GM21423 (cell line): ENCODE data around the gene PPIE.

ENCODE experiments used
- ATAC-seq: cut with Tn5 transposase; IDR thresholded peaks from one replicate; pipeline ENCODE4 v1.9.1; 2021; ENCODE audit warnings: mild to moderate bottlenecking, moderate library complexity; ENCODE audit not compliant: unreplicated experiment

PPIE gene

DNA sequence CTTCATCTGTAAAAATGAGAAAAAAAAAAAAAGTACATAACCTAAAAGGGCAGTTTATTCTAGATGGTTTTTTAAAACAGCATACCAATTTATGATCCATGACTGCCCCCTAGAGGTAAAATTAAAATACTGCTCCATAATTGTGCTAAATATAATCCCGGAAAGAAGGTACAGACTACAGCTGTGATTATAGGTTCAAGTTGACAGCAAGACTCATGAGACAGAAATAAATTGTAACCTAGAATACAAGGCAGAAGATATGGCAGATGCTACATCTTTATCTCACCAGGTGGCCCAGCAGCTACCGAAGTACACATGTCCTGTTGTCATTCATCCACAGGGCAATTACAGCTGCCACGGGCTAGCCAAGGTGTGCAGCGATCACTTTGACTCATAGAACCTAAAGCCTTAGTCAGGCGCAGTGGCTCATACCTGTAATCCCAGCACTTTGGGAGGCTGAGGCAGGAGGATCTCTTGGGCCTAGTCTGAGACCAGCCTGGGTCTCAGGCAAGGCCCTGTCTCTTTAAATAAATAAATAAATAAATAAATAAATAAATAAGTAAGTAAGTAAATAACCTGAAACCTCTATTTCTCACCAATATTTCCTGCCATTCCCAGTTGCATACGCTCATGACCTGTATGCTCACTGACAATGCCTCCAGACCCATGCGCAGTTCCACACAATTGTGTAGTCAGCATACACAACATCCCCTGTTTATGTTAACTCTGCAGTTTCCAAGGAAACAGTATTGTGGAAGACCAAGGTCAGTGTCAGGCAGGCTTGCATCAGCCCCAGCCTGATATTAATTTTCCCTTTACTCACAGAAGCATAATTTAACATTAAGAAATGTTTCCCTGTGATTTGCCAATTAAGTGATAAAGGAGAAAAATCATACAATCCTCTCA, 18.3 kb upstream of the PPIE start:
- ATAC-seq: no peak

DNA sequence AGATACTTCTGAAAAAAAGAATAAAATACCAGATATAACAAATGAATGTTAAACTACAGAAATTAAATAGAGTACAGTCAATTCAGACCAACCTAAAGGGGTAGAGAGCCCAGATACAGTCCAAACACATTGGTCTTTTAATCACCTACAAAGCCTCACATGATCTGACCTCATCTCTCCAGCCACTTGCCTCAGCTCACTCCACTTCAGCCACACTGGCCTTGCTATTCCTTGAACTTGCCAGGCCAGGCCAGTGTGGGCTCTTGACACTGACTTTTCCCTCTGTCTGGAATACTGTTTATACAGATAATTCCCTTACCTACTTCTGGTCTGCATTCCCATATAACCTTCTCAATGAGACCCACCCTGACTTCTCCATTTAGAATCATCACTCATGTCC, 17.0 kb upstream of the PPIE start:
- ATAC-seq: no peak

DNA sequence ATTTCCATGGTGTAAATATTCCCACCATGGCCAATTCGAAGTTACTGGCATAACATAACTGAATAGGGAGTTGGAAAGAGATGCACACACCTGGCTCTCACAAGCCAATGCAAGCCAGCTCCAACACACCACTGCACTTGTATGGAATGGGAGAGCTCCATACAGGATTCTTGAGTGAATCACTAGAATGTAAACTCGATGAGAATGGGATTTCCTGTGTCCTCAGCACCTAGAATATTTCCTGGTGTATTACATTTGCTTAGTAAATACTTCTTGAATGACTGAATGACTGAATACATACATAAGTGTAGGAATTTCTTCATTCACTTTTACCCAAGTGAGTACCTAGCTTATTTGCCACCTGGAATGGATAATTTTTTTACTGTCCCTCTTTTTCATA, 16.2 kb upstream of the PPIE start:
- no peak for ATAC-seq

DNA sequence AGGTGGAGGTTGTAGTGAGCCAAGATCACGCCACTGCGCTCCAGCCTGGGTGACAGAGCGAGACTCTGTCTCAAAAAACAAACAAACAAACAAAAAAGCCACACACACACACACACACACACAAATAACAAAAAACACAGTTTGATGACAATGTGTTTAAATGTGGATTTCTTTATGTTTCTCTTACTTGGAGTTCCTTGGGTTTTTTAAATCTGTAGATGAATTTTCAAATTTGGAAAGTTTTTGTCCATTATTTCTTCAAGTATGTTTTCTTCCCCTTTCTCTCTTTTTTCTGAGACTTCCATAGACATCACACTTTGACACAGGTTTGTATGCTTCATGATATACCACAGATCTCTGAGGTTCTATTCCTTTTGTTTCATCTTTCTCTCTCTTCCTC, 12.1 kb upstream of the PPIE start:
- ATAC-seq: no peak

DNA sequence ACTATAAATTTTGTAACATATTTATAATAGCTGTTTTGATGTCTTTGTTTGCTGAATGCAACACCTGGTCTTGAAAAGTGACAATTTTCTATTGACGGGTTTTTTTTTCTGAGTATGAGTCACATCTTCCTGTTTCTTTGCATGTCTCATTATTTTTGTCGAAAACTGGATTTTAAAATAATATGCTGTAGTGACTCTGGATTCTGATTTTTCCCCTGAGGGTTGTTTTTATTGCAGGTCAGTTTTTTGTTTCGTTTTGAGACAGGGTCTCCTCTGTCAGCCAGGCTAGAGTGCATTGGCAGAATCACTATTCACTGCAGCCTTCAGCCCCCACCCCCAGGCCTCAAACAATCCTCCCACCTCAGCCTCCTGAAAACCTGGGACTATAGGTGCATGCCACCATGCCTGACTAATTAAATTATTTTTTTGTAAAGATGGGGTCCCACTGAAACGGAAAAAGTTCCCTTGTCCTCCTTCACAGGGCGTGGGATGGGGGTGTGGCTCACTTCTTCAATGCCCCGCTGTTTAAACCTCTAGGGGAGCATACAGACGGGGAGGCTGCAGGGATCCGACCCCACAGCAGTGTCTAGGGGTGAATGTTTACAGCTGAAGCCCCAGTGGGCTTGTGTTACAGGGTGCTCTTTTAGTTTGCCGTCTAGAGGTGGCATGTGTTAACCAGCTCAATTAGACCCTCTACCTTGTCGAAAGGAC, 11.3 kb upstream of the PPIE start:
- ATAC-seq: no peak

DNA sequence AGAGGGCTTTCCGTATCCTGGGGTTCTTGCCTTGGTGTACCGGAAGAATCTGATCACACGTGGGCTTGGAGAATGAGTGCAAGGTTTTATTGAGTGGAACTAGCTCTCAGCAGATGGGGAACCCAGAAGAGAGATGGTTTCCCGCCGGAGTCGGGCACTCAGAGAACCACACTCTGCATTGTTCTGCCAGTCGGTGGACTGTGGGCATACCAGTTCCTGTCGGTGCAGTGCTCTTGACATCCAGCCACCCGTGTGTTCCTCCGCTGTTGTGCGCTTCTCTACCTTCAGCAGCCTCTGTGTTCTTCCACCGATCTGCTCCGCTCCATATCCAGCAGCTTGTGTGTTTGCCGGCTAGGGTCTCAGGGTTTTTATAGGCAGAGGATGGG, 10.8 kb upstream of the PPIE start:
- ATAC-seq: no peak

DNA sequence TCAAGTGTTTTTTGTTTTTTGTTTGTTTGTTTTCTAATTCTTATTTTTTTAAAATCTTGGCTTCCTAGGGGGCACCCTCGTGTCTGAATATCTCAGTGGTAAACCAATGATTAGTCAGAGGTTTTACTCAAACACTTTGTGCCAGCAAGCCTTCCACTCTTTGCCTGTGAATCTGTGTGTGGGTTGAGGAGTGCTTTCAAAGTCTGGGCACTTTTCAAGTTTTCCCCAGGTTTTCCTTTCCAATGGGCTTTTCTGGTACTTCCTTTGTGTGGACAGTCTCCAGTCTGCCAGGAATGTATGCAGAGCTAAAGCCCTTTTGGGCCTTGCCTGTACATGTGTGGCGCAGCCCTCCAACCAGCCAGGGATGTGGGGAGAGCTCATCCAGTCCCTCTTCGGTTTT, 9.7 kb upstream of the PPIE start:
- ATAC-seq: no peak

DNA sequence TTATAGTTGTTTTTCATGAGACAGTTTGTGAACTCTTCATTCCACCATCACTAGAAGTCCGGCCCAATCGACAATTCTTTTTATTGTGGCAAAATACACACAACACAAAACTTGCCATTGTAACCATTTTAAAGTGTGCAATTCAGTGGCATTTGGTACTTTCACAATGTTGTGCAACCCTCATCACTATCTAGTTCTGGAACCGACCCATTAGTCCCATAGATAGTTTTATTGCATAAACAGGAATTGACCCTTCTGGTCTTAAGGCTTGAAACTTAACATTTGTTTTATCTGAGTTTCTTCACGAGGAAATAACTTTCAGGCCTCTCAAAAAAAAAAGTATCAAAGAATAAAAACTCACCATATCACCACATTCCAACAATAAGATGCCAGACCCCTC, 8.8 kb upstream of the PPIE start:
- no peak for ATAC-seq

DNA sequence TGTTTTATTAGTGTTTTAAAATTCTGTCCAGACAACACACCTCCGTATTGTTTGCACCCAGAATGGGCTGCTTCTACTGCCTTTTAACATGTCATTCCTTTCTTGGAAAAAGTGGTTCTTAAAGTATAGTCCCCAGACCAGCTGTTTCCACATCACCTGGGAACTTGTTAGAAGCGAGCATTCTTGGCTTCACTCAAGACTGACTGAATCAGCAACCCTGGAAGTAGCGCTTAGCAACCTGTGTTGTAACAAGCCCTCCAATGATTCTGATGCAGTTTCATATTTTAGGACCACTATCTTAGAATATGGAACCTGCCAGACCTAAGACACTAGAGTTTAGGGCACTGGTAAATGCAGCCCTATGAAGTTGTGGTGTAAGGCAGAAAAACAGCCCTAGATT, 6.0 kb upstream of the PPIE start:
- ATAC-seq: no peak

DNA sequence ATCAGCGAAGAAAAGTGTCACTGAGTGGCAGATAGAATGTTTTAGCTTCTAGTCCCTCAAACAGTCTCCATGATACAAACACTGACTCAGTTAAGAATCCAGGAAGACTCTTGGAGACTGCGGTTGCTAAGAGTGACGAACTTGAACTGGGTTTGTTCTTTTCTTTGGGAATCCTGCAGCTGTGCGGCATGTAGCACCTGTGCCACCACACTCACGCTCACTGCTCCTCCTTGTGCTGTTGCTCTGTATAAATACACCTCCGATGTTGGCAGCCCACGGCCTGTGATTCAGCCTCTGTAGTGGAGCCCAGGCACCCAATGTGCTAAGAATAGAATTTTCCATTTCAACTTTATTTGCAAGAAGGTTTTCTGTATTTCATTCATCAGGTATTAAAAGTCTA, 5.5 kb upstream of the PPIE start:
- no peak for ATAC-seq

DNA sequence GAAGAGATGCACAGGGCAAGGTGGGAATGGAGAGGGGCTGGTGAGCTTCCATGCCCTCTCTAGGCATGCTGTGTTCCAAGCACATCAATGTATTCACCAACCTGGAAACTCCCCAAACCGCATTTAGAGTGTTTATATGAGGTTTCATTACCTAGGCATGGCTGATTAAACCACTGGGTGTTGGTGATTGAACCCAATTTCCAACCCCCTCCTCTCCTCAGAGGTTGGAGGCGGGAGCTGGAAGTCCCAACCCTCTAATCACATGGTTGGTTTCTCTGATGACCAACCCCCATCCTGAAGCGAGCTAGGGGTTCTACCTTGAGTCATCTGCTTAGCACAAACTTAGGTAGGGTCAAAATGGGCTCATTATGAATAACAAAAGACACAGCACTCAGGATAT, 3.0 kb upstream of the PPIE start:
- ATAC-seq: no peak

DNA sequence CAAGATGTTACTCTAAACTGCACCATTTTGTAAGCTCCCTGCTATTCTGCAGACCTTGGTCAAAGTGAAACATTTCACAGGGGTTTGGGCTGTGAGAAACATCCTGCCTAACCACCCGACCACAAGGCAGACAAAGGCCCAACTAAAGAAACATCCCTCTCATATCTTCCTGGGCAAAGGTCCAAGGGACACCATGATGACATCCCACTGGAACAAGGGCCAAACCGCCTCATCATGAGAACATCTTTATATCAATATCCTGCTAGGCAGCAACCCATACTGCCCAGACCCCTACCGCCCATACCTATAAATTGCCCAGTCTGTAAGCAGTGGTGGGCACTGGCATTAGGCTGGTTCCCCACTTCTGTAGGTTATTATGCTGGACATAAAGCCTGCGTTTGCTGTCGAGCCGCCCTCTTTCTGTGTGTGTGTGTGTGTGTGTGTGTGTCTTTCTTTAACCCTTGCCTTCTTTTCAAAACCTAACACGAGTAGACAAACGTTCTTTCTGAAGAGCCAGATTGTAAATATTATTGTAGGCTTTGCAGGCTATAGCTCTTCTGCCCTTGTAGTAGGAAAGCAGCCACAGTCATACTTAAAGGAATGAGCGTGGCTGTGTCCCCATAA, 1.0 kb upstream of the PPIE start:
- ATAC-seq: no peak

DNA sequence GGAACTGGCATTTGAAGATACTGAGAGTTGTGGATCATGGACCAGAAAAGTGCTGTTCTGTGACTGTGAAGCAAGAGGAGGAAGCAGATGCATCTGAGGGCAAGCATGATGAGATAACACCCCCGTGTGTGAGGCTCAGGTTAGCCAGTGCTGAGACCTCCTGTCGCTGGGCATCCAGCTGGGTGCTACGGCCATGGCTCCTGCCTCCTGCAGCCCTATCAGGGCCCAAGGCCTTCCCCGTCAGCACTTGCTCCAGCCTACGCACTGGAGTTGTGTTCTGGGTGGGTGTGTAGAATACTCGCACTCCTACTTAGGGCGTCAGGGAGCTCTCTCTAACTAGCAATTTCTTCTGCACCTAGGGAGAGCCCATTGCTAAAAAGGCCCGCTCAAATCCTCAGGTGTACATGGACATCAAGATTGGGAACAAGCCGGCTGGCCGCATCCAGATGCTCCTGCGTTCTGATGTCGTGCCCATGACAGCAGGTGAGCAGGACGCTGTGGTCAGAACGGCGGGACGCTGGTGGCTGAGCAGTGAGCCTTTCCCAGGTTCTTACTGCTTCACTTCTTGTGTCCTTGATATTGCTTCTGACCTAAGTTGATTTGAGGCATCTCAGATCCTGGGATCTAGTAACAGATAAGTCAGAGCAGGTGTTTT, 6.5 kb downstream of the PPIE start:
- no peak for ATAC-seq

DNA sequence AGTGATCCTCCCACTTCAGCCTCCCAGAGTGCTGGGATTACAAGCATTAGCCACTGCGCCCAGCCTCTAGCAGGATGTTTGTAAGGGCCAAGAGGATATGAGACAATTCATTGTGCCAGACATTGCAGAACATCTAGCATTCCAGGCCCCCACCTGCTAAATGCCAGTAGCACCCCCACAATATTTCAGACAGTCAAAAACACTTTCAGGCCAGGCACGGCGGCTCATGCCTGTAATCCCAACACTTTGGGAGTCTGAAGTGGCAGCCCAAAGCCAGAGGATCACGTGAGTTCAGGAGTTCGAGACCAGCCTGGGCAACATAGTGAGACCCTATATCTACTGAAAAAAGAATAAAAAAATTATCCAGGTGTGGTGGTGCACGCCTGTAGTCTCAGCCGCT, 12.9 kb downstream of the PPIE start:
- ATAC-seq: no peak

DNA sequence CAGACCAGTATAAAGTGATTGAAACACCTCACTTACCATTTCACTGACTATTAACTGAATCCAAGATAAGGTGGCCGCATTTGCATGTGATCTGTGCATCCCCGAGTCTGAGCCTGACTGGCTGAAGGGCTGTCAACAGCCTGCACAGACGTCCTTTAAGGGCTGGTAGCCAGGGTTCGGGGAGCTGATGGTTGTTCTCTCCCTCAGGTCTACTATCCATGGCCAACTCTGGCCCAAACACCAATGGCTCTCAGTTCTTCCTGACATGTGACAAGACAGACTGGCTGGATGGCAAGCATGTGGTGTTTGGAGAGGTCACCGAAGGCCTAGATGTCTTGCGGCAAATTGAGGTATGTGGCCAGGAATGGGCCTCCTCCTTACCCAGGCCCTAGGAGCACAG, 14.0 kb downstream of the PPIE start:
- no peak for ATAC-seq

DNA sequence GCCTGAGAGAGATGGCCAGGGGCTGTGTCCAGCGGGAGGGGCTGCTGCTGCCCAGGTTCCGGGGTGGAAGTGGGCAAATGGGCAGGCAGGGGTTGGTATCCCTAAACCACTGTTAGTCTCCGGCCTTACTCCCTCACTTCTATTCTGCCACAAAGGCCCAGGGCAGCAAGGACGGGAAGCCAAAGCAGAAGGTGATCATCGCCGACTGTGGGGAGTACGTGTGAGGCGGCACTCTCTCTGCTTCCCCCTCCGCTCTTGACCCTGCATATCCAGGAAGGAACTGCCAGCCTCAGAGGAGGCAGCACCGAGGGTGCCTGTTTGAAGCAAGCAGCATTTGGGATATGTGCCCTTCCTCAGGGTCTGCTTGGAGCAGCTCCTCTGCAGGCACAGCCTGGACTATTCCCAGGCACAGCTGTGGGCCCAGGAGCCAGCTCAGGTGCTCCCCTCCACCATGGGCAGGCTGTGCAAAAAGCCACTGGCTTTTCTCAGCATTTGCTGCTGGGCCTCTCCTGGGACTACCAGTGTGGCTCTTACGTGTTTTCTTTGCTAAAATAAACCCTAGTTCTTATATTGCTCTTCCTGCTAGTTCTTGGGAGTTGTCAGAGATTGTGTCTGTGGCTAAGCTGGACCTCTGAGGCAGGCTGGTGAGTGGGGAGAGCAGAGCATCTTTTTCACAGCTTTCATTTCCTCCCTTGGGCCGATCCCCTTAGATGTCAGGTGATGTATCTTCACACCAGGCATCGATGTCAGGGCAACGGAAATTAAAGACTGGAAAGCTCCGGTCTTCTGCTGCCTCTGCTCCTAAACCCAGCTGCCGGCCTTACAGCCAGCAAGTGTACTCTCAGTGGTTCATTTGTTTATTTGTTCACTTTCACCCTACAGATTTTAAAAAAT, 14.7 kb downstream of the PPIE start:
- no peak for ATAC-seq

DNA sequence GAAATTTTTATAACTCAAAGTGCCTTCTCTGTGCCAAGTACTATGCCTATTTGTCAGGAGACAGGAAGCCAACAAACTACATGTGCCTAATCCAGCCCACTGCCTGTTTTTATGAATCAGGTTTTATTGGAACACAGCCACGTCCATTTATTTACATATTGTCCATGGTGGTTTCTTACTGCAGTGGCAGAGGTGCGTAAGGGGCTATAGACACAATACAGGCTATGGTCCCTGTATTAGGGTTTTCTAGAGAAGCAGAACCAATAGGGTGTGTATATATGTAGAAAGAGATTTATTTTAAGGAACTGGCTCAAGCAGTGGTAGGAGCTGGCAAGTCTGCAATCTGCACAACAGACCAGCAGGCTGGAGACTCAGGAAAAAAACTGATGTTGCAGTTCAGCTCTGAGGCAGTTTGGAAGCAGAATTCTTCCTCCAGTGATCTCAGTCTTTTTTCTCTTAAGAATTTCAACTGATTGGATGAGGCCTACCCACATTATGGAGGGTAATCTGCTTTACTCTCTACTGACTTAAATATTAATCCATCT, 15.4 kb downstream of the PPIE start:
- ATAC-seq: no peak

DNA sequence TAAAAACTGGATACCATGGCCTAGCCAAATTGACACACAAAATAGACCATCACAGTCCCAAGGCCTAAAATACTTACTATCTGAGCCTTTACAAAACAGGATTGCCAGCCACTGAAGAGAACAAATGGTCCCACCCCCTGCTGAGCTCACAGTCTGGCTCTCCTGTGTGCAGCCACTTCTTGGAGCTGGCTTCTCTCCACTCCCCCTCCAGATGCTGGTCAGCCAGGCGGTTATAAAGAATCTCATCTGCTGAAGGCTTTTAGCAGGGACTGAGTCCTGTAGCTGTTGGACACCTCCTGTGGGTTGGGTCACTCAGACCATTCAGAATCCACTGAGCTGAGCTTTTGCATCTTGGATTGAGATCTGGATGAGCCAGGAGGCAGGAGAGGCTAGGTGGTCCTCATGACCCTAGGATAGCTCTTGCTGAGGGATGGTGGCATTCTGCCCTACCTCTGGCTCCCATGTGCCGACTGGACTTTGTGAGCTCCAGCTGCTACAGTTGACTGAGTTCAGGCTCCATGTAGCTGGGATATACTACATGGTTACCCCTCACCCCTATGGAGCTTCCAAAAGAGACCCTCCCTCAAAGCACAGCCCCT, 16.3 kb downstream of the PPIE start:
- no peak for ATAC-seq

DNA sequence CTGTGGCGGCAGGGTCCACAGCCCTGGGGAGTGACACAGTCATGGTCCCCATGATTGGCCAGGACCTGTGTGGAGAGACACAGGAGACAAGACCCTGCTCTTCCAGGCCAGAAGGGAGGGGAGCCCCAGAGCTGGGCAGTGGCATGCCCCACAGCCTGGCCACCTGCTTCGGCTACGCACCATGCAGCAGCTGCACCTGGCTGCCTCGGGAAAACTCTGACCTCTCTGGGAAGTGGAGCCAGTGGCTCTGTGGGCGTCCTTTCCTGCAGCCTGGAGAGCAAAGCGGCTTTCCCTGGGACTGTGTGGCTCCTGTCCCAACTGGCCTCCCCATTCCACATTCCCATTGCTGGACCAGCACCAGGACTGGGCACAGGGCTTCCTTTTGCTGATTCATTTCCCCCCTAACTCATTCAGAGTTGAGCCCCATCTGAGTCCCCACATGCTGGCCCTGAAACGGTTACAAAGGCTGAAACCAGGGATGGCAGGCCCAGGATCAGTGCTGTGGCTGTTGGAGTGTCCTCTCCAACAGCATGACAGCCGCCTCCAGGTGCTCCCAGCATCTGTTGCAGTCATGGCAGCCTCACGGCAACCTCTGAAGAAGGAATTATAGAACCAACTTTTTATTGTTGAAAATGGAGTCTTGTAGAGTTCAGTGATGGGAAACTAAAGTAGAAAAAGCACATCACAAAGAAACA, 17.4 kb downstream of the PPIE start:
- no peak for ATAC-seq
